A549 (cell line): Measurements from ENCODE around the gene ALPP. TPM values are rescaled to one million over a fixed set of nuclear protein-coding genes. Genes with fewer than 3 reads are reported as not detected.

ENCODE experiments used
- ATAC-seq, 2 experiments: fragments of 200-7000 bp in 1 of 2; fragments of >200 bp in 1 of 2; cut with Nextera tagmentation in 1 of 2; cut with Tn5 transposase in 1 of 2; 3 replicates each; pipeline versions ENCODE4 v1.8.0 to v1.9.1; 2018 to 2020; ENCODE audit warnings: mild to moderate bottlenecking in 1 of 2, moderate library complexity in 1 of 2
- CTCF ChIA-PET: fragments of 300-600 bp; sonication (Branson Sonifier 250); formaldehyde crosslinking; extraction: SDS; loops from one replicate; lab custom pipeline; 2021; ENCODE audit warnings: antibody characterized with exemption, inconsistent platforms; lab: Yijun Ruan, JAX
- POLR2A ChIA-PET: fragments of 350-600 bp; formaldehyde crosslinking; extraction: SDS; loops from one replicate; lab custom pipeline; 2021; ENCODE audit warnings: antibody characterized with exemption, inconsistent platforms; lab: Yijun Ruan, JAX
- DNase-seq, 2 experiments: peaks; one replicate each; pipeline versions ENCODE4 v3.0.0 to v3.0.0-alpha.2; 2011 to 2016; ENCODE audit warnings: low read depth in 1 of 2, low spot score in 1 of 2
- FAIRE-seq: peaks from 2 replicates; lab custom pipeline; 2011; peaks lifted over from hg19 to GRCh38; lab: Jason Lieb, UNC
- H3K27ac ChIP-seq, 2 experiments: fragments of >200 bp; sonication (Bioruptor Twin); formaldehyde crosslinking; 3 replicates each; pipeline ENCODE4 v1.5.1; 2016 to 2017
- H3K4me1 ChIP-seq: fragments of >200 bp; sonication (Bioruptor Twin); formaldehyde crosslinking; 3 replicates; pipeline ENCODE4 v1.6.1; 2016
- H3K4me2 ChIP-seq: fragments of >200 bp; sonication (Bioruptor Twin); formaldehyde crosslinking; 3 replicates; pipeline ENCODE4 v1.6.1; 2016
- H3K4me3 ChIP-seq: fragments of >200 bp; sonication (Bioruptor Twin); formaldehyde crosslinking; 3 replicates; pipeline ENCODE4 v1.5.1; 2016
- H3K9me3 ChIP-seq: fragments of >200 bp; sonication (Bioruptor Twin); formaldehyde crosslinking; 3 replicates; pipeline ENCODE4 v1.6.1; 2016
- BHLHE40 ChIP-seq: IDR thresholded peaks from 2 replicates; pipeline ENCODE4 v1.6.1; 2012; ENCODE audit warnings: low read depth, low read length, inconsistent platforms
- ESRRA ChIP-seq: fragments of 150-350 bp; IDR thresholded peaks from 2 replicates; pipeline ENCODE4 v1.6.1; 2014; ENCODE audit warnings: mild to moderate bottlenecking, low read length, borderline replicate concordance
- FOSB ChIP-seq: fragments of 250-450 bp; sonication (Bioruptor Pico); IDR thresholded peaks from 2 replicates; pipeline ENCODE4 v1.5.0; 2020; ENCODE audit warnings: mild to moderate bottlenecking, moderate library complexity
- HDAC2 ChIP-seq: fragments of 200-600 bp; sonication (generic); IDR thresholded peaks from 2 replicates; pipeline ENCODE4 v1.6.1; 2016
- HOXB13 ChIP-seq: fragments of 250-450 bp; sonication (Bioruptor Pico); IDR thresholded peaks from 2 replicates; pipeline ENCODE4 v1.5.0; 2020; ENCODE audit warnings: low read depth, mild to moderate bottlenecking, moderate library complexity
- KDM1A ChIP-seq: fragments of 200-600 bp; sonication (generic); IDR thresholded peaks from 2 replicates; pipeline ENCODE4 v1.6.1; 2016; ENCODE audit warnings: low read depth, mild to moderate bottlenecking
- NR3C1 ChIP-seq: fragments of >200 bp; sonication (Bioruptor Twin); formaldehyde crosslinking; IDR thresholded peaks from 3 replicates; pipeline ENCODE4 v1.6.1; 2017
- POLR2AphosphoS2 ChIP-seq: conservative IDR thresholded peaks from 2 replicates; pipeline ENCODE4 v1.6.1; 2012; ENCODE audit warnings: low read length, improper control_type of control experiment, inconsistent platforms
- RAD21 ChIP-seq, 2 experiments: fragments of >200 bp in 1 of 2; sonication (Bioruptor Twin) in 1 of 2; formaldehyde crosslinking in 1 of 2; IDR thresholded peaks in 1 of 2; conservative IDR thresholded peaks in 1 of 2; 2 replicates in 1 of 2; 3 replicates in 1 of 2; pipeline ENCODE4 v1.6.1; 2012 to 2018; ENCODE audit warnings: inconsistent platforms in 1 of 2
- RCOR1 ChIP-seq: fragments of 150-350 bp; IDR thresholded peaks from 2 replicates; pipeline ENCODE4 v1.6.1; 2014; ENCODE audit warnings: antibody characterized with exemption, low read length, low read depth
- ZC3H11A ChIP-seq: fragments of 450-650 bp; IDR thresholded peaks from 2 replicates; pipeline ENCODE4 v1.6.1; 2014; ENCODE audit warnings: antibody characterized with exemption, mild to moderate bottlenecking
- ZSCAN20 ChIP-seq: fragments of 250-450 bp; sonication (Bioruptor Pico); IDR thresholded peaks from 2 replicates; pipeline ENCODE4 v1.8.0; 2022; ENCODE audit warnings: mild to moderate bottlenecking, moderate library complexity
- WGBS: methylation state at CpG from one replicate; pipeline ENCODE4 v1.1.6; 2017; ENCODE audit errors: missing lambda C conversion rate; 5-methylcytosine and 5-hydroxymethylcytosine counted together
- polyA plus RNA-seq, 4 experiments: library from polyadenylated mRNA; depleted of rRNA in 3 of 4; stranded (reverse); fragments of >200 nt; fragmentation: RNase III in 1 of 4; extraction: RNeasy Plus Mini Kit Qiagen cat#74134 plus additional on column Dnase treatment in 1 of 4; gene quantifications; 2 replicates in 3 of 4; 3 replicates in 1 of 4; pipeline ENCODE4 v1.2.3, GENCODE V29; 2011 to 2017
- TF ChIP-seq, protein P1 (sequence below): IDR thresholded peaks from 2 replicates; pipeline ENCODE4 v1.6.1; 2012
- TF ChIP-seq, protein P2 (sequence below): IDR thresholded peaks from 2 replicates; pipeline ENCODE4 v1.6.1; 2012; ENCODE audit warnings: low read depth, borderline replicate concordance
- TF ChIP-seq, protein P3 (sequence below): fragments of >200 bp; sonication (Bioruptor Twin); formaldehyde crosslinking; IDR thresholded peaks from 3 replicates; pipeline ENCODE4 v1.5.1; 2016

Gene ALPP
- polyA plus RNA-seq, 2 of the 4 experiments (the other 2 are of a cell fraction): 0.10 to 0.31 TPM

DNA sequence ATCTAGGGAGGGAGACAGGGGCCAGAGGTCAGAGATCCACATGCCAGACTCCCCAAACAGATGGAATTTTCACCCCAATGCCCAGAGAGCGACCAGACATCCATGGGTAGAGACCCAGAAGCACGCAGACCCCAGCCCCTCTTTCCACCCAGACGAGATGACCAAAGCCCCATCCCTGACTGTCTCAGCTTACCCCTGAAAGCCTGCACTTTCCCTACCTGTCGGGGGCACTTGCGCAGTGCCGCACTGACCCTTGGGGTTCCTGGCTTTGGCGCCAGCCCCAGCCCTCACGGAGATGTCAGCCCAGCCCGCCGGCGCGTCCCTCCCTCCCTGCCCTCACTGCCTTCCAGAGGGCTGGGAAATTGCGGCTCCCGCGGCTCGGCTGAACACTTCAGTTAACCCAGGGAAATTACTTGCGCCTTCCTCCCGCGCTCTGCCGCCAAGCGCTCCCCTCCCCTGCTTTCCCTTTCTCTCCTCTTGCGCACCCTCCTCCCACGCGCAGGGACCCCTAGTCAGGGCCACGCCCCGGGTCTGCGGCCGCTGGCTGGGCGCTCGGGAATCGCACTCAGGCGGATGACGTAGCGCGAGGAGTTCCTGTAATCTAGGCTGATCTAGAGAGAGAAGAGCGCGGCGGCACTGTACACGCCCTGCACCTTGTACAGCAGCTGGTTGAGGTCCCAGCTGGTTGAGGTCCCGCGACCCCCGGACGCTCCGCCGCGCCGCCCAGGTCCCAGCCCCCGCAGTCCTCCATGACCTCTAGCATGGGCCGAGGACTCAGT is 40.1 kb downstream of the ALPP start:
- Histone ChIP-seq H3K27ac (peak overlapping the region in 1 of 2 experiments; percentile 26; a peak in 1 of 6 replicates), H3K4me1 (no peaks in the 10 kb centered on the region), H3K9me3 (peaks cover 3% of the 10 kb centered on the region; the same call in 1 of the 3 replicates), H3K4me3 (peak overlapping the region; percentile 32), H3K4me2 (peak overlapping the region; percentile 64)
- ATAC-seq (peak; percentile 26 to 65; a peak in 3 of 6 replicates), DNase-seq (no peak), FAIRE-seq (no peak)
- POLR2A ChIA-PET: no interaction called here
- 32% methylated on average over 23 of the region's 49 CpGs for WGBS
- no peak for TF ChIP-seq ZC3H11A
- no peak for TF ChIP-seq POLR2AphosphoS2
- no peak for TF ChIP-seq FOSB
- TF ChIP-seq ESRRA: no peak
- no peak for TF ChIP-seq BHLHE40
- CTCF ChIA-PET: interaction anchor here (0.6 to 1.1 kb wide), 5 partner anchors 28 to 493 kb away, joined by 3 to 4 read pairs (median 3); no protein-coding TSS in a partner anchor

DNA sequence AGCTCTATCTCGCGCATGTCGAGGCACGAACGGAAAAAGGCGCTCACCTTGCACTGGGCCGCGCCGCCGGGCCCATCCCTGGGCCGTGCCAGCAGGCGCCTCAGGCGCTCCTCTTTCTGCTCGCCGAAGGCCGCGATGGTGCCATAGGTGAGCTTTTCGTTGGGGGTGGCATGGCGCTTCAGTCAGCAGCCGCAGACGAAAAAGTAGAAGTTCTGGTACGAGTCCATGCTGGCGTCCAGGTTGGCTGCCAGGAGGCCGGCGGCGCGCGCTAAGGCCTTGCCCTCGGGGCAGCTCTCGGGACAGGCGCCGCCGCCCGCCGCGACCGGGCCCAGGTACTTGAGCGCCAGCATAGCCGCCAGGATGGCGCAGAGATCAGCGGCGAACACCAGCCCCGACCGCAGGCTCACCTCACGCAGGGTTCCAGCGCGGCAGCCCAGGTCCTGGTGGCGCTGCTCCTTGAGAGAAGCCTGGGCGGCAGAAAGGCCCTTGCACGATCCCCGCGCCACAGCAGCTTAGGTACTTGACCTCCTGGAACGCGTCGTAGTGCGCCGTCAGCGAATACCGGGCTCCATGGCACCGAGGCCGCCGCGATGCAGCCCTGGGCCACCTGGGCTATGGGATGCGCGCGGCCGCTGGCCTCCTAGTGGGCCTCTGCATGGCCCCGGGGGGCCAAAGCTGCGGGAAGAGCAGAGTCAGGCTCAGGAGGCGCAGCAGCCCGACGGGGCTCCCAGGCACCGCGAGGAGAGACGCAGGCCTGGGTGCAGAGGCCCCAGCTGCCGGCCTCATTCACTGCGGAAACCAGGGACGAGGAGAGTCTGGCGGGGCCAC is 40.9 kb downstream of the ALPP start:
- ChIA-PET CTCF (interaction anchor here (0.6 to 1.1 kb wide), 5 partner anchors 29 to 494 kb away, joined by 3 to 4 read pairs (median 3); no protein-coding TSS in a partner anchor), POLR2A (no interaction called here)
- ATAC-seq (peak in 1 of 2 experiments; percentile 8; a peak in 2 of 6 replicates), FAIRE-seq (no peak), DNase-seq (no peak)
- Histone ChIP-seq H3K4me3 (peak overlapping the region; percentile 32; the same call in 2 of the 3 replicates), H3K9me3 (peaks cover 3% of the 10 kb centered on the region; the same call in 1 of the 3 replicates), H3K4me1 (no peaks in the 10 kb centered on the region), H3K27ac (no peak overlapping the region), H3K4me2 (peak overlapping the region; percentile 64)
- TF ChIP-seq HOXB13 (CRISPR knock-in tag) (no peak), KDM1A (no peak)
- WGBS: 86% methylated on average over 48 of the region's 79 CpGs

DNA sequence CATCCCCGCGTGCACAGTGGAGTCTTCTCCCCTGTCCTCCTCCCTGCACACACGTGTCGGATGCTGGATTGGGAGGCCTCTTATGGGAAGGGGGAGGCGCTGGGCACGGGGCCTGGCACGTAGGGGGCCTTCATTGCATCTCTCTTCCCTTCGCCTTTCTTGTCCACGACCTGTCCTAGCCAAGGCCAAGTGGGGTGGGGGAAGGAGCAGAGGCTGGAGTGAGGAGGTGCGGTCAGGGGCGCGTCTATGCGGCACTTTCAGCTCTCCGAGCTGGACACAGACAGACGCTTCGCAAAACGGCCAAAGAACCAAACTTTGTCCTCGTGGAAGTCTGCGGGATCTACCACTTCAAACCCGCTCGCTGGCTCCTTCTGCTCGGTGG is 41.5 kb downstream of the ALPP start:
- TF ChIP-seq, protein P1, sequence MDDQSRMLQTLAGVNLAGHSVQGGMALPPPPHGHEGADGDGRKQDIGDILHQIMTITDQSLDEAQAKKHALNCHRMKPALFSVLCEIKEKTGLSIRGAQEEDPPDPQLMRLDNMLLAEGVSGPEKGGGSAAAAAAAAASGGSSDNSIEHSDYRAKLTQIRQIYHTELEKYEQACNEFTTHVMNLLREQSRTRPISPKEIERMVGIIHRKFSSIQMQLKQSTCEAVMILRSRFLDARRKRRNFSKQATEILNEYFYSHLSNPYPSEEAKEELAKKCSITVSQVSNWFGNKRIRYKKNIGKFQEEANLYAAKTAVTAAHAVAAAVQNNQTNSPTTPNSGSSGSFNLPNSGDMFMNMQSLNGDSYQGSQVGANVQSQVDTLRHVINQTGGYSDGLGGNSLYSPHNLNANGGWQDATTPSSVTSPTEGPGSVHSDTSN: no peak
- TF ChIP-seq RCOR1 (no peak), HDAC2 (no peak)
- TF ChIP-seq, protein P2, sequence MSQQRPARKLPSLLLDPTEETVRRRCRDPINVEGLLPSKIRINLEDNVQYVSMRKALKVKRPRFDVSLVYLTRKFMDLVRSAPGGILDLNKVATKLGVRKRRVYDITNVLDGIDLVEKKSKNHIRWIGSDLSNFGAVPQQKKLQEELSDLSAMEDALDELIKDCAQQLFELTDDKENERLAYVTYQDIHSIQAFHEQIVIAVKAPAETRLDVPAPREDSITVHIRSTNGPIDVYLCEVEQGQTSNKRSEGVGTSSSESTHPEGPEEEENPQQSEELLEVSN: no peak
- H3K4me2 ChIP-seq: peak overlapping the region; percentile 98
- ATAC-seq: peak in 1 of 2 experiments; percentile 5; a peak in 3 of 6 replicates
- H3K9me3 ChIP-seq: peaks cover 3% of the 10 kb centered on the region; the same call in 1 of the 3 replicates
- no peak for FAIRE-seq
- no peak overlapping the region for H3K27ac ChIP-seq
- DNase-seq: no peak
- peak overlapping the region; percentile 46 for H3K4me3 ChIP-seq
- ChIA-PET POLR2A (no interaction called here), CTCF (interaction anchor here (1.1 kb wide), 1 partner anchor 102 kb away, joined by 4 read pairs; no protein-coding TSS in a partner anchor)
- H3K4me1 ChIP-seq: no peaks in the 10 kb centered on the region
- WGBS: 71% methylated on average over 20 of the region's 22 CpGs

DNA sequence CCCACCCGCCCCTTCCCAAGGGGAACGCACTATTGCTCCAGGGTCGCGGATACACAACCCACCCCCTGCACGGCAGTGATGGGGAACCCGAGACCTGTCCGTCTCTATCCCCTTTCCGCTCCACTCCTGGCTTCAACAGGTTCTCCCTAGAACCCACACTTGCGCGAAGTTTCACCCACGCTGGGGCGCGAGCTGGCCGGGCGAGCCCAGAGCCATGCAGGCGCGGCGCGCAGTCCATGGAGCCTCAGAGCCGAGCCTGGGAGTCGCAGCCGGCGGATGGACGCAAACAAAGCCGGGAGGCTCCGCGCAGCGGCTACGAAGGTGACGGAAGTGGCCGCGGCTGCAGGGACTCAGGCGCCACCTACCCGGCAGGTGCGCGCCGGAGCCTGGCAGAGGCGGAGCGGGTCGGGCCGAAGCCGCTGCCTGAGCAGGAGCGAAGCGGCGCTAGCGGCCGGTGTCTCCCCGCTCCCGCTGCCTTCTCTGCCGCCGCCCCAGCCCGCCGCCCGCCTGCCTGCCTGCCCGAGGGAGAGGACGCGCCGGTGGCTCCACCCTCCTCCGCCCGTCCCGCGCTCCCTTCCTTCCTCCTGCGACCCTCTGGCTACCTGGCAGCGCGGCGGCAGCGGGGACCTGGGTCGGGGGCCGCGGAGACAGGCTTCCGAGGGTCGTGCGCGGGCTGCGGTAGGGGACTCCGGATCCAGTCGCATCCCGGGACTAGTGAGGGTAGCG is 42.1 kb downstream of the ALPP start:
- FAIRE-seq: no peak
- H3K4me3 ChIP-seq: peak overlapping the region; percentile 46
- peak overlapping the region; percentile 34 to 68; a peak in 5 of 6 replicates for H3K27ac ChIP-seq
- peak overlapping the region; percentile 98 for H3K4me2 ChIP-seq
- CTCF ChIA-PET: interaction anchor here (1.1 to 1.4 kb wide), 2 partner anchors 9 to 14 kb away, joined by 3 read pairs; no protein-coding TSS in a partner anchor
- peaks cover 3% of the 10 kb centered on the region; the same call in 1 of the 3 replicates for H3K9me3 ChIP-seq
- 29% methylated on average over 19 of the region's 79 CpGs for WGBS
- peak; percentile 25 to 29 for DNase-seq
- POLR2A ChIA-PET: no interaction called here
- ATAC-seq: peak; percentile 58 to 75
- TF ChIP-seq, protein P3, sequence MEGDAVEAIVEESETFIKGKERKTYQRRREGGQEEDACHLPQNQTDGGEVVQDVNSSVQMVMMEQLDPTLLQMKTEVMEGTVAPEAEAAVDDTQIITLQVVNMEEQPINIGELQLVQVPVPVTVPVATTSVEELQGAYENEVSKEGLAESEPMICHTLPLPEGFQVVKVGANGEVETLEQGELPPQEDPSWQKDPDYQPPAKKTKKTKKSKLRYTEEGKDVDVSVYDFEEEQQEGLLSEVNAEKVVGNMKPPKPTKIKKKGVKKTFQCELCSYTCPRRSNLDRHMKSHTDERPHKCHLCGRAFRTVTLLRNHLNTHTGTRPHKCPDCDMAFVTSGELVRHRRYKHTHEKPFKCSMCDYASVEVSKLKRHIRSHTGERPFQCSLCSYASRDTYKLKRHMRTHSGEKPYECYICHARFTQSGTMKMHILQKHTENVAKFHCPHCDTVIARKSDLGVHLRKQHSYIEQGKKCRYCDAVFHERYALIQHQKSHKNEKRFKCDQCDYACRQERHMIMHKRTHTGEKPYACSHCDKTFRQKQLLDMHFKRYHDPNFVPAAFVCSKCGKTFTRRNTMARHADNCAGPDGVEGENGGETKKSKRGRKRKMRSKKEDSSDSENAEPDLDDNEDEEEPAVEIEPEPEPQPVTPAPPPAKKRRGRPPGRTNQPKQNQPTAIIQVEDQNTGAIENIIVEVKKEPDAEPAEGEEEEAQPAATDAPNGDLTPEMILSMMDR: no peak
- TF ChIP-seq RAD21 (conservative IDR thresholded peaks at IDR 0.05 in 1 of 2, IDR thresholded peaks at IDR 0.05 in 1 of 2) (0 out of 5 replicates have a peak, but pooled peaks of 1 of the 2 experiments have one; percentile 13), ZSCAN20 (no peak), NR3C1 (no peak)
- no peaks in the 10 kb centered on the region for H3K4me1 ChIP-seq
